ENCODE results near the gene SETD9. TPM values are rescaled to one million over a fixed set of nuclear protein-coding genes. Genes with fewer than 3 reads are reported as not detected.
A peak's percentile ranks its signal among the peaks of the same experiment; 100 is the strongest.

Gene SETD9
- total and polyA plus RNA-seq, 2 of the 13 experiments (the other 11 are each of a cell fraction or from before 2014, with no cell fraction given): 4.8 to 17.8 TPM

GRCh38 chr5:56951126-56951945, 41.9 kb downstream of the SETD9 start (continued):
- TF ChIP-seq THAP9 (CRISPR knock-in tag; IDR thresholded peaks at IDR 0.05; ENCODE audit: borderline replicate concordance) (no peak), ZNF251 (CRISPR knock-in tag; IDR thresholded peaks at IDR 0.05) (no peak), KAT2B (IDR thresholded peaks at IDR 0.05; ENCODE audit: borderline replicate concordance, low read depth, low read length) (no peak), ZNF709 (CRISPR knock-in tag; IDR thresholded peaks at IDR 0.05) (0 out of 2 replicates have a peak, but pooled peaks have one; percentile 55), GMEB2 (CRISPR knock-in tag; IDR thresholded peaks at IDR 0.05; ENCODE audit: low read depth) (no peak), MLLT10 (CRISPR knock-in tag; IDR thresholded peaks at IDR 0.05) (no peak), JUND (CRISPR knock-in tag; IDR thresholded peaks at IDR 0.05) (no peak), RERE (CRISPR knock-in tag; IDR thresholded peaks at IDR 0.05; ENCODE audit: low read depth) (no peak), HHEX (CRISPR knock-in tag; IDR thresholded peaks at IDR 0.05) (no peak), BATF2 (CRISPR knock-in tag; IDR thresholded peaks at IDR 0.05) (no peak), ZNF543 (CRISPR knock-in tag; IDR thresholded peaks at IDR 0.05) (peak; percentile 92; the same call in 1 of the 2 replicates), ZNF329 (CRISPR knock-in tag; IDR thresholded peaks at IDR 0.05; ENCODE audit: low read depth) (0 out of 2 replicates have a peak, but pooled peaks have one; percentile 26), ZNF550 (CRISPR knock-in tag; IDR thresholded peaks at IDR 0.05; ENCODE audit: borderline replicate concordance) (no peak), SP1 (IDR thresholded peaks at IDR 0.05) (no peak), SP1 (CRISPR knock-in tag; IDR thresholded peaks at IDR 0.05) (no peak), ZNF496 (CRISPR knock-in tag; IDR thresholded peaks at IDR 0.05; ENCODE audit: insufficient replicate concordance) (no peak), CC2D1A (CRISPR knock-in tag; IDR thresholded peaks at IDR 0.05) (no peak), ZNF790 (CRISPR knock-in tag; IDR thresholded peaks at IDR 0.05; ENCODE audit: borderline replicate concordance) (peak; percentile 67; the same call in 1 of the 2 replicates), ZNF570 (CRISPR knock-in tag; IDR thresholded peaks at IDR 0.05; ENCODE audit: borderline replicate concordance) (no peak), ZNF124 (CRISPR knock-in tag; IDR thresholded peaks at IDR 0.05) (no peak)

All from HepG2 (cell line).